Mononuclear cell (primary cell): Measurements from ENCODE around the gene ADAMTSL5. TPM values are rescaled to one million over a fixed set of nuclear protein-coding genes. Genes with fewer than 3 reads are reported as not detected.

Experiments
- H3K27me3 ChIP-seq: 2 replicates; pipeline ENCODE4 v1.6.0; 2011; ENCODE audit warnings: low read length, control low read depth; ENCODE audit not compliant: insufficient read depth
- H3K4me1 ChIP-seq: 2 replicates; pipeline ENCODE4 v1.5.1; 2011; ENCODE audit warnings: mild to moderate bottlenecking, low read length, control low read depth; ENCODE audit not compliant: insufficient read depth
- H3K4me3 ChIP-seq: 2 replicates; pipeline ENCODE4 v1.5.1; 2011; ENCODE audit warnings: mild to moderate bottlenecking, low read length, moderate library complexity
- H3K9me3 ChIP-seq: 2 replicates; pipeline ENCODE4 v1.5.1; 2011; ENCODE audit warnings: low read depth, mild to moderate bottlenecking, control low read depth, low read length
- total RNA-seq: library from RNA; depleted of rRNA; stranded (reverse); fragments of >200 nt; gene quantifications from one replicate; pipeline ENCODE4 v1.2.3, GENCODE V29; 2012

ADAMTSL5 gene
- total RNA-seq, 1 donor: 0.84 TPM

DNA sequence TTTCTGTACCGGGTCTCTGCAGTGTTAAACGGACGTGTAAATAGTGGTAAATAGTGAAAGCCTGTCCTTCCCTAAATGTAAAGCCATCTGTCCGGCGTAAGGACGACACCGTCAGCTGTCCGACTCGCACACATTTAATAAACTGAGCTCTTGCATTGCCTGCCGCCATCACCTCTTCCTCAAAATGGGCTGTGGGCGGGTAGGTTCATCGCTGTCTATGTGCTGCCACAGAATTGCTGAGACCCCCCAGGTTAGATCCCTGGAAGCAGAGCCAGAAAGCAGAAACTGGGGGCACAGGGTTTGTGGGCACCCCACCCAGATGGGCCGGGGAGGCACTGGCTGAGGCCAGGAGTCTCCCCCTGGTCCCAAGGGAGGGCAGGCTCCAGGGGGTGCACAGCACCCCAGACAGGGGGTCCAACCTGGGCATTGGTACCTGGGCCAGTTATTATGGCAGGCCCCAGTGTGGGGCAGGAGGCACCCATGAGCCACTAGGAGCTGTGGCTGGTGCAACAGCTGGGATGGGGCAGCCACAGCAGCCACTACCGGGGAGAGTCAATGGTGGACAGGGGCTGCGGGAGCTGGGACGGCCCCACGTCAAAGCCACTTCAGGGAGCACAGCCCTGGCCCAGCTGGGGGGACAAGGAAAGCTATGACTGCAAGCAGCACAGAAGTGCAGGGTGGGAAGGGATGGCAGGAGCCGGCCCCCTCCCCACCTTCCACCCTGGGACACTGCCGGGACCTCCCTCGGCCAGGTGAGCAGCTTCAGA is 39.6 kb downstream of the ADAMTSL5 start:
- Histone ChIP-seq H3K4me1 (peaks cover 40% of the 10 kb centered on the region), H3K4me3 (no peak overlapping the region), H3K9me3 (no peaks in the 10 kb centered on the region), H3K27me3 (peaks cover 24% of the 10 kb centered on the region)

DNA sequence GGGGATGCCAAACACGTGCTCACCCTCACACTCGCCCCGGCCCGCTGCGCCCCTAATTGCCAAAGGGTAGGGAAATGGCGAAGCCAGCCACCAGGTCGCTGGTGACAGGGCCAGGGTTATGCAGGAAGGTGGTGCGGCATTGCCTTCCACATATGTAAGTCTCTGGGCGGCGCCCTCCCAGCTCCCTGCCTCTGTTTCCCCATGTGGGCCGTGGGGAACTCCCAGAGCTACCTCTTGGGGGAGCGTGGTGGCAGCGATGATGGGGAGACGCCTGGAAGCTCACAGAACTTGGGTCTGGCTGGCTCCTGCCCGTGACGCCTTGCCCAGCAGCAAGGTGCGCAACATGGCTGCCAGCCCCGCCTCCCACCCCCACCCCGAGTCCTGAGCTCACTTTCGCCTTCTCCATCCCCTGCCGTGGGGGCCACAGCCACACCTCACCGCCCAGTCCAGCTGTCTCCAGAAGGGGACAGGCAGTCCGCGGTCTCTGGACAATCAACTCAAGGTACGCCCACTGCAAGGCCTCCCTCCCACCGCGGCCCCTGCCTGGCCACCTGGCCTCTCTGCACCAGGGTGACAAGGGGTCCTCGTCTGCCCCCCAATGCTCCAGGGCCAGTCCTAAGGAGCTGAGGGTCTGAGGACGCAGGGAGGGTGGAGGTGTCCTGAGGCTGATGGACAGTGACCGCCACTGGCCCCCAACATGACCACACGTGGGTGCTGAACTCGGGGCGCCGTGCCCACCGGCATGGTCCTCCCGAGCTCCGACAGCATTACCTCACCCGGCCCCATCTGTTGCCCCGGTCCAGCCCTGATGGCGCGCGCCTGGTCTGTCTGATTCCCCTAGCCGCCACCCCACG is 40.4 kb downstream of the ADAMTSL5 start:
- H3K27me3 ChIP-seq: peaks cover 27% of the 10 kb centered on the region
- H3K9me3 ChIP-seq: no peaks in the 10 kb centered on the region
- H3K4me1 ChIP-seq: peaks cover 42% of the 10 kb centered on the region
- no peak overlapping the region for H3K4me3 ChIP-seq

DNA sequence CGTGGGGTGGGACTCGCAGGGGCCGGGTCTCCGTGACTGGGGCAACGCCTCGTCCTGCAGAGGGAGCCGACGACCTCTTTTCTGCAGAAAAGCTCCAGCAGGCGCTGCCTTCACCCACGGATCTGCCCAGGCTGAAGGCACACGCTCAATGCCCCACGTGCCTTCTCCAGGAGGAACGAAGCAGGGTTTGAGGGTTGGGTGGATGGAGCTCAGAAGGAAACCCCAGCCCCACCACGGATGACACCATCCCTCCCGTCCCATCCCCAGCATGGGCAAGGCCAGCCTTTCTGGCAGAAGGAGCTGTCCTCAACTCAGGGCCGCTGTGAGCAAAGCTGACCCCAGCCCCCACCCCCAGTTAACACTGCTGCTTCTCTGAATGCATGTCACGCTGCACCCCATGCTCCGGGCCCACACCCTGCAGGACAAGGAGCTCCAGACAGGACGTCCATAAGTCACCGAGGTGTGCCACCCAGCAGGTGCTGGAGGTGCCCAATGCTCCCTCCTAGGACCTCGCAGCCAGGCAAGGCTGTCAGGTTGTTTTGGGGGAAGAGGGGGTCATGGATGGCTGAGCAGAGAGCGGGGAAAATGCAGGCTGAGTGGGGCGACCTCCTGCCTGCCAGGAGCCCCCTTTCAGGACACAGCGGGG is 41.2 kb downstream of the ADAMTSL5 start:
- Histone ChIP-seq H3K4me3 (no peak overlapping the region), H3K4me1 (peaks cover 50% of the 10 kb centered on the region)

DNA sequence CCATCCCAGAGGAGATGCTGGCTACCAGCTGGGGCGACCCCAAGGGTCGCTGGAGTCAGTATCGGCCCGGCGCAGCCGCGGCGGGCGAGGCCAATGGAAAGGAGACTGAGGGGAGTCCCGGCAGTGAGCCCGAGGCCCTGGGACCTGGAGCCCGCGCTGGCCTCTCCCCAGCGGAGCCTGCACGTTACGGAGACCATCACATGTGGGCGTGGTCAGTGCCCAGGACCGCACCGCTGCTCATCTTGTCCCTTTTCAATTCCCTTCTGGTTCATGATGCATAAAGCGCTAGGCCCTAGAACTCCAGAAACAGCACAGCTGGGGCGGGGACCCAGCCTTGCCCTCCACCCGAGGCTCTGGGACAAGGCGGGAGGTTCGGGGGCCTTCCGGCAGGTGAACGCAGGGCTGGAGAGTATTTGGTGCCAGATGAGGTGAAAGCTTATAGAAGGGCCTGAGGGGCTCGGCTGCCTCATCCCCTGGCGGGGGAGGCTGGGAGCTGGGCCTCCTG is 41.8 kb downstream of the ADAMTSL5 start:
- Histone ChIP-seq H3K27me3 (peaks cover 39% of the 10 kb centered on the region), H3K4me3 (no peak overlapping the region), H3K9me3 (no peaks in the 10 kb centered on the region), H3K4me1 (peaks cover 54% of the 10 kb centered on the region)

More for the DNA sequence above, 41.2 kb downstream of the ADAMTSL5 start:
- no peaks in the 10 kb centered on the region for H3K9me3 ChIP-seq
- peaks cover 33% of the 10 kb centered on the region for H3K27me3 ChIP-seq

DNA sequence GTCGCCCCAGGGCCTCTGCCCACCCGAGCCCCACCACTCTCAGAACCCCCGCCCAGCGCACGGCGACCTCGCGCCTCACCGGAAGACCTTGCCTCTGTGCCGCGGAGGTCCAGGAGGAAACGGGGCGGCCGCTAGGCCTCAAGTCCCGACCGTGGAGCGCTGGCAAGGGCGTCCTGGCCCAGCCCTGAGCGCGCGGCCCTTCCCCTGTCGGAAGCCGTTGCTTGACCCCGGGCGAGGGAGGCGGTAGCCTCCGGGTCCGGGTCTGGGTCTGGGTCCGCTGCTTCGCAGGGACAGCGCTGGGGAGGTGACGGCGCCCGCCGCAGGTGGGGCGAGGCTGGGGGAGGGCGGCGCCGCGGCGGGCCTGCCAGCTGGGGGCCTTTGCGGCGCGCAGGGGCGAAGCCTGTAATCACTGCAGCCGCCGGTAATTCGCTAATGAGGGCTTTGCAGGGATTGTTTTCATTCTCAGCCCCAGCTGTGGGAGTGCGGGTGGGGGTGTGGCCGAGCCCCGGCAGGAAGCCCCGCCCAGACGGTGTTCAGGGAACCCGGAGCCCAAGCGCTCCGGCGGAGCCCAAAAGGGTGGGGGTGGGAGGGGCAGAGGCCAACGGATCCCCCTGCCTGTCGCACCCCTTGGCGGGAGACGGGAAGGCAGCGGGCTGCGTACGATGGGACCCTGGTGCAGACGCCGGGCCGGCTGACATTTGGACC is 42.4 kb downstream of the ADAMTSL5 start:
- Histone ChIP-seq H3K27me3 (peaks cover 44% of the 10 kb centered on the region), H3K4me3 (no peak overlapping the region), H3K9me3 (no peaks in the 10 kb centered on the region), H3K4me1 (peaks cover 60% of the 10 kb centered on the region)

DNA sequence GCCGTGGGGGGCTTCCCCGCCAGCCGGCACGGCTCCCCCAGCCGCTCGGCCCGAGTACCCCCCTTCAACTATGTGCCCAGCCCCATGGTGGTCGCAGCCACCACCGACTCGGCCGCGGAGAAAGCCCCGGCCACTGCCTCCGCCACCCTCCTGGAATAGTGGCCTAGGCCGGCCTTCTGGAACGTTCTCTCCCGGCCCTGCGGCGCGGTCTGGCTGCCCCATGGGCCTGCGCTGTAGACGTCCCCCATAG is 42.8 kb downstream of the ADAMTSL5 start:
- Histone ChIP-seq H3K4me1 (peaks cover 63% of the 10 kb centered on the region), H3K9me3 (no peaks in the 10 kb centered on the region), H3K4me3 (no peak overlapping the region), H3K27me3 (peaks cover 48% of the 10 kb centered on the region)

DNA sequence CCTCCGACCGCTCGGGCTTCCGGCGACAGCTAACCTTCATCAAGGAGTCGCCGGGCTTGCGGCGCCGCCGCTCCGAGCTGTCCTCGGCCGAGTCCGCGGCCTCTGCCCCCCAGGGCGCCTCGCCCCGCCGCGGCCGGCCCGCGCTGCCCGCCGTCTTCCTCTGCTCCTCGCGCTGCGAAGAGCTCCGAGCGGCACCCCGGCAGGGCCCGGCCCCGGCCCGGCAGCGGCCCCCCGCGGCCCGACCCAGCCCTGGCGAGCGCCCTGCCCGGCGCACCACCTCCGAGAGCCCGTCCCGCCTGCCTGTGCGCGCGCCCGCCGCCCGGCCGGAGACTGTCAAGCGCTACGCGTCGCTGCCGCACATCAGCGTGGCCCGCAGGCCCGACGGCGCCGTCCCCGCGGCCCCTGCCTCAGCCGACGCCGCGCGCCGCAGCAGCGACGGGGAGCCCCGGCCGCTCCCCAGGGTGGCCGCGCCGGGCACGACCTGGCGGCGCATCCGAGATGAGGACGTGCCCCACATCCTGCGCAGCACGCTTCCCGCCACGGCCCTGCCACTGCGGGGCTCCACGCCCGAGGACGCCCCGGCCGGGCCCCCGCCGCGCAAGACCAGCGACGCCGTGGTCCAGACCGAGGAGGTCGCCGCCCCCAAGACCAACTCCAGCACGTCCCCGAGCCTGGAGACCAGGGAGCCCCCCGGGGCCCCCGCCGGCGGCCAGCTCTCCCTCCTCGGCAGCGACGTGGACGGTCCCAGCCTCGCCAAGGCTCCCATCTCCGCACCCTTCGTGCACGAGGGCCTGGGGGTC is 43.4 kb downstream of the ADAMTSL5 start:
- peaks cover 49% of the 10 kb centered on the region for H3K27me3 ChIP-seq
- H3K4me3 ChIP-seq: no peak overlapping the region
- H3K9me3 ChIP-seq: no peaks in the 10 kb centered on the region
- H3K4me1 ChIP-seq: peaks cover 63% of the 10 kb centered on the region

DNA sequence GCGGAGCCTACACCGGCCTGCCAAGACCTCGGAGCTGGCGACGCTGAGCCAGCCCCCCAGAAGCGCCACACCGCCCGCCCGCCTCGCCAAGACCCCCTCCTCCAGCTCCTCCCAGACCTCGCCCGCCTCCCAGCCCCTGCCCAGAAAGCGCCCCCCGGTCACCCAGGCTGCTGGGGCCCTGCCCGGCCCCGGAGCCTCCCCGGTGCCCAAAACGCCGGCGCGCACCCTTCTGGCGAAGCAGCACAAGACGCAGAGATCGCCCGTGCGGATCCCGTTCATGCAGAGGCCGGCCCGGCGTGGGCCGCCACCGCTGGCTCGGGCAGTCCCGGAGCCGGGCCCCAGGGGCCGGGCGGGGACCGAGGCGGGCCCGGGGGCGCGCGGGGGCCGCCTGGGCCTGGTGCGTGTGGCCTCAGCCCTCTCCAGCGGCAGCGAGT is 44.0 kb downstream of the ADAMTSL5 start:
- Histone ChIP-seq H3K4me3 (no peak overlapping the region), H3K27me3 (peaks cover 49% of the 10 kb centered on the region), H3K4me1 (peaks cover 63% of the 10 kb centered on the region), H3K9me3 (no peaks in the 10 kb centered on the region)

DNA sequence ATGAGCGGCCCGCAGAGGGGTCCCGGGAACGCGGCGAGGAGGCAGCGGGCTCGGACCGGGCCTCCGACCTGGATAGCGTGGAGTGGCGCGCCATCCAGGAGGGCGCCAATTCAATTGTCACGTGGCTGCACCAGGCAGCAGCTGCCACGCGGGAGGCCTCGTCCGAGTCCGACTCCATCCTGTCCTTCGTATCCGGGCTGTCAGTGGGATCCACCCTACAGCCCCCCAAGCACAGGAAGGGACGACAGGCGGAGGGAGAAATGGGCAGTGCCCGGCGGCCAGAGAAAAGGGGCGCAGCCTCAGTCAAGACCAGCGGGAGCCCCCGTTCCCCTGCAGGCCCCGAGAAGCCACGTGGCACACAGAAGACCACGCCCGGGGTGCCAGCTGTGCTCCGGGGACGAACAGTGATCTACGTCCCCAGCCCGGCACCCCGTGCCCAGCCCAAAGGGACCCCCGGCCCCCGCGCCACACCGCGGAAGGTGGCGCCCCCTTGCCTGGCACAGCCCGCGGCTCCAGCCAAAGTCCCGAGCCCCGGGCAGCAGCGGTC is 44.5 kb downstream of the ADAMTSL5 start:
- Histone ChIP-seq H3K4me1 (peaks cover 63% of the 10 kb centered on the region), H3K27me3 (peaks cover 49% of the 10 kb centered on the region), H3K4me3 (no peak overlapping the region), H3K9me3 (no peaks in the 10 kb centered on the region)

DNA sequence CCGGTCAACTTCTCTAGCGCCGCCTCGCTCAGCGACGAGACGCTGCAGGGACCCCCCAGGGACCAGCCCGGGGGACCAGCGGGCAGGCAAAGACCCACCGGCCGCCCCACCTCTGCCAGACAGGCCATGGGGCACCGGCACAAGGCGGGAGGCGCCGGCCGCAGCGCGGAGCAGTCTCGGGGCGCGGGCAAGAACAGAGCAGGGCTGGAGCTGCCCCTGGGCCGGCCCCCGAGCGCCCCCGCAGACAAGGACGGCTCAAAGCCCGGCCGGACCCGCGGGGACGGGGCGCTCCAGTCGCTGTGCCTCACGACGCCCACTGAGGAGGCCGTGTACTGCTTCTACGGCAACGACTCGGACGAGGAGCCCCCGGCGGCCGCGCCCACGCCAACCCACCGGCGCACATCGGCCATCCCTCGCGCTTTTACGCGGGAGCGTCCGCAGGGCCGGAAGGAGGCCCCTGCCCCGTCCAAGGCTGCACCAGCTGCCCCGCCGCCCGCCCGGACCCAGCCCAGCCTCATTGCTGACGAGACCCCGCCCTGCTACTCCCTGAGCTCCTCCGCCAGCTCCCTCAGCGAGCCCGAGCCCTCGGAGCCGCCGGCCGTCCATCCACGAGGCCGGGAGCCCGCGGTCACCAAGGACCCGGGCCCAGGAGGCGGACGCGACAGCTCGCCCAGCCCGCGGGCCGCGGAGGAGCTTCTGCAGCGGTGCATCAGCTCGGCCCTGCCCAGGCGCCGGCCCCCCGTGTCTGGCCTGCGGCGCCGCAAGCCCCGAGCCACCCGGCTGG is 45.1 kb downstream of the ADAMTSL5 start:
- Histone ChIP-seq H3K4me3 (no peak overlapping the region), H3K4me1 (peaks cover 63% of the 10 kb centered on the region), H3K9me3 (no peaks in the 10 kb centered on the region), H3K27me3 (peaks cover 48% of the 10 kb centered on the region)

DNA sequence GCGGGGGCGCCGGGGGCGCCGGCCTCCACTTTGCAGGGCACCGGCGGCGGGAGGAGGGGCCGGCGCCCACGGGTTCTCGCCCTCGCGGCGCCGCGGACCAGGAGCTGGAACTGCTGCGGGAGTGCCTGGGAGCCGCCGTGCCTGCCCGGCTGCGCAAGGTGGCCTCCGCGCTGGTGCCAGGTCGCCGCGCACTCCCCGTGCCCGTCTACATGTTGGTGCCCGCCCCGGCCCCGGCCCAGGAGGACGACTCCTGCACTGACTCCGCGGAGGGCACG is 45.7 kb downstream of the ADAMTSL5 start:
- H3K27me3 ChIP-seq: peaks cover 42% of the 10 kb centered on the region
- no peaks in the 10 kb centered on the region for H3K9me3 ChIP-seq
- peaks cover 61% of the 10 kb centered on the region for H3K4me1 ChIP-seq
- no peak overlapping the region for H3K4me3 ChIP-seq

DNA sequence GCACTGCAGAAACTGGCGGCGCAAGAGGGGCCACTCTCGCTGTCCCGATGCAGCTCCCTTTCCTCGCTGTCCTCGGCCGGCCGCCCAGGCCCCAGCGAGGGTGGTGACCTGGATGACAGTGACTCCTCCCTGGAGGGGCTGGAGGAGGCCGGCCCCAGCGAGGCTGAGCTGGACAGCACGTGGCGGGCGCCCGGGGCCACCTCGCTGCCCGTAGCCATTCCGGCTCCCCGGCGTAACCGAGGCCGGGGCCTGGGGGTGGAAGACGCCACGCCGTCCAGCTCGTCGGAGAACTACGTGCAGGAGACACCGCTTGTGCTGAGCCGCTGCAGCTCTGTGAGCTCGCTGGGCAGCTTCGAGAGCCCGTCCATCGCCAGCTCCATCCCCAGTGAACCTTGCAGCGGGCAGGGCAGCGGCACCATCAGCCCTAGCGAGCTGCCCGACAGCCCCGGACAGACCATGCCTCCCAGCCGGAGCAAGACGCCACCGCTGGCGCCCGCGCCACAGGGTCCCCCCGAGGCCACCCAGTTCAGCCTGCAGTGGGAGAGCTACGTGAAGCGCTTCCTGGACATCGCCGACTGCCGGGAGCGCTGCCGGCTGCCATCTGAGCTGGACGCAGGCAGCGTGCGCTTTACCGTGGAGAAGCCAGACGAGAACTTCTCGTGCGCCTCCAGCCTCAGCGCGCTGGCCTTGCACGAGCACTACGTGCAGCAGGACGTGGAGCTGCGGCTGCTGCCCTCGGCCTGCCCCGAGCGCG is 46.2 kb downstream of the ADAMTSL5 start:
- peaks cover 37% of the 10 kb centered on the region for H3K27me3 ChIP-seq
- no peaks in the 10 kb centered on the region for H3K9me3 ChIP-seq
- H3K4me3 ChIP-seq: no peak overlapping the region
- peaks cover 56% of the 10 kb centered on the region for H3K4me1 ChIP-seq

DNA sequence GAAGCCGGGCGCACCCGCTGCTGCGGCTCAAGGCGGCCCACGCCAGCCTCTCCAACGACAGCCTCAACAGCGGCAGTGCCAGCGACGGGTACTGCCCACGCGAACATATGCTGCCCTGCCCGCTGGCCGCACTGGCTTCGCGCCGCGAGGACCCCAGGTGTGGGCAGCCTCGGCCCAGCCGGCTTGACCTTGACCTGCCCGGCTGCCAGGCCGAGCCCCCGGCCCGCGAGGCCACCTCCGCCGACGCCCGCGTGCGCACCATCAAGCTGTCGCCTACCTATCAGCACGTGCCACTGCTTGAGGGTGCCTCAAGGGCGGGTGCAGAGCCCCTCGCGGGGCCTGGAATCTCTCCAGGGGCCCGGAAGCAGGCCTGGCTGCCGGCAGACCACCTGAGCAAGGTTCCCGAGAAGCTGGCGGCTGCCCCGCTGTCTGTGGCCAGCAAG is 46.8 kb downstream of the ADAMTSL5 start:
- Histone ChIP-seq H3K9me3 (no peaks in the 10 kb centered on the region), H3K4me3 (no peak overlapping the region), H3K4me1 (peaks cover 50% of the 10 kb centered on the region), H3K27me3 (peaks cover 31% of the 10 kb centered on the region)
